Lower leg skin (tissue), 3 donors: ENCODE results near the gene ZNF562.
"Not testable (repeated sequence)": the region's sequence is repeated elsewhere in the genome, so short reads cannot be mapped to it uniquely, and the experiment has no call there.

Experiments
- POLR2A ChIP-seq, 2 donors: fragments of 450-650 bp; IDR thresholded peaks; one replicate each; pipeline ENCODE4 v1.6.1; 2016 to 2017; ENCODE audit warnings: antibody characterized with exemption in 2 of 2, mild to moderate bottlenecking in 1 of 2, moderate library complexity in 1 of 2
- TF ChIP-seq, protein P1 (sequence below), 3 donors: fragments of 450-650 bp; IDR thresholded peaks; one replicate each; pipeline ENCODE4 v1.5.1; 2016; ENCODE audit warnings: antibody characterized with exemption in 3 of 3, mild to moderate bottlenecking in 3 of 3, moderate library complexity in 2 of 3

DNA sequence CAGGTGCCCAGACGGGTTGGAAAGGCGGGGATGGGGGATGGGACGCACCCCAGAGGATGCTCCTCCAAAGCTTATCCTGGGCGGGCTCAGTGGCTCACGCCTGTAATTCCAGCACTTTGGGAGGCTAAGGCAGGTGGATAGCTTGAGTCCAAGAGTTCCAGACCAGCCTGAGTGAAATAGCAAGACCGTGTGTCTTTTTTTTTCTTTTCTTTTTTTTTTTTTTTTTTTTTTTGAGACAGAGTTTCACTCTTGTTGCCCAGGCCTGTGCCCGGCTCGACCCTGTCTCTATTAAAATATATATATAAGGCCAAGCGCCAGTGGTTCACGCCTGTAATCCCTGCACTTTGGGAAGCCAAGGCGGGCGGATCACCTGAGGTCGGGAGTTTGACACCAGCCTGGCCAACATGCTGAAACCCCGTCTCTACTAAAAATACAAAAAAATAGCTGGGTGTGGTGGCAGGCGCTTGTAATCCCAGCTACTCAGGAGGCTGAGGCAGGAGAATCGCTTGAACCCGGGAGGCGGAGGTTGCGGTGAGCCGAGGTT is 530 bp upstream of the ZNF562 start:
- TF ChIP-seq, protein P1, sequence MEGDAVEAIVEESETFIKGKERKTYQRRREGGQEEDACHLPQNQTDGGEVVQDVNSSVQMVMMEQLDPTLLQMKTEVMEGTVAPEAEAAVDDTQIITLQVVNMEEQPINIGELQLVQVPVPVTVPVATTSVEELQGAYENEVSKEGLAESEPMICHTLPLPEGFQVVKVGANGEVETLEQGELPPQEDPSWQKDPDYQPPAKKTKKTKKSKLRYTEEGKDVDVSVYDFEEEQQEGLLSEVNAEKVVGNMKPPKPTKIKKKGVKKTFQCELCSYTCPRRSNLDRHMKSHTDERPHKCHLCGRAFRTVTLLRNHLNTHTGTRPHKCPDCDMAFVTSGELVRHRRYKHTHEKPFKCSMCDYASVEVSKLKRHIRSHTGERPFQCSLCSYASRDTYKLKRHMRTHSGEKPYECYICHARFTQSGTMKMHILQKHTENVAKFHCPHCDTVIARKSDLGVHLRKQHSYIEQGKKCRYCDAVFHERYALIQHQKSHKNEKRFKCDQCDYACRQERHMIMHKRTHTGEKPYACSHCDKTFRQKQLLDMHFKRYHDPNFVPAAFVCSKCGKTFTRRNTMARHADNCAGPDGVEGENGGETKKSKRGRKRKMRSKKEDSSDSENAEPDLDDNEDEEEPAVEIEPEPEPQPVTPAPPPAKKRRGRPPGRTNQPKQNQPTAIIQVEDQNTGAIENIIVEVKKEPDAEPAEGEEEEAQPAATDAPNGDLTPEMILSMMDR (IDR thresholded peaks at IDR 0.05), result not testable (repeated sequence)
- not testable (repeated sequence) for TF ChIP-seq POLR2A (IDR thresholded peaks at IDR 0.05)
